GM12878 (cell line): ENCODE data around the gene KIF5A. TPM values are rescaled to one million over a fixed set of nuclear protein-coding genes. Genes with fewer than 3 reads are reported as not detected.

Experiments used
- BHLHE40 ChIP-seq, 2 experiments: fragments of 450-650 bp in 1 of 2; IDR thresholded peaks; 2 replicates each; pipeline ENCODE4 v1.6.1; 2011 to 2017; ENCODE audit warnings: low read depth in 2 of 2, borderline replicate concordance in 1 of 2, improper control_type of control experiment in 1 of 2, low read length in 1 of 2, mild to moderate bottlenecking in 1 of 2
- BRCA1 ChIP-seq: IDR thresholded peaks from 2 replicates; pipeline ENCODE4 v1.6.1; 2011; ENCODE audit warnings: low read depth, low read length, improper control_type of control experiment
- CUX1 ChIP-seq: IDR thresholded peaks from 2 replicates; pipeline ENCODE4 v1.6.1; 2012; ENCODE audit warnings: improper control_type of control experiment, low read depth, low read length; ENCODE audit not compliant: insufficient replicate concordance
- EGR1 ChIP-seq, 2 experiments: IDR thresholded peaks; 1 replicate in 1 of 2; 2 replicates in 1 of 2; pipeline ENCODE4 v1.6.1; 2011 to 2012; ENCODE audit warnings: low read depth in 2 of 2, low read length in 2 of 2, borderline replicate concordance in 1 of 2, mild to moderate bottlenecking in 1 of 2, moderate library complexity in 1 of 2
- IRF3 ChIP-seq: fragments of 450-650 bp; IDR thresholded peaks from 2 replicates; pipeline ENCODE4 v1.6.1; 2014; ENCODE audit warnings: mild to moderate bottlenecking
- NFYB ChIP-seq: IDR thresholded peaks from 2 replicates; pipeline ENCODE4 v1.6.1; 2011; ENCODE audit warnings: low read depth, mild to moderate bottlenecking, low read length, improper control_type of control experiment, moderate library complexity; ENCODE audit not compliant: insufficient read depth
- NKRF ChIP-seq: fragments of 450-650 bp; conservative IDR thresholded peaks from 2 replicates; pipeline ENCODE4 v1.6.1; 2017; ENCODE audit warnings: mild to moderate bottlenecking, moderate library complexity
- NRF1 ChIP-seq: conservative IDR thresholded peaks from 2 replicates; pipeline ENCODE4 v1.6.1; 2011; ENCODE audit warnings: mild to moderate bottlenecking, low read depth, low read length, improper control_type of control experiment
- PAX5 ChIP-seq: IDR thresholded peaks from 2 replicates; pipeline ENCODE4 v1.6.1; 2011; ENCODE audit warnings: low read depth, low read length, borderline replicate concordance
- PML ChIP-seq: IDR thresholded peaks from 2 replicates; pipeline ENCODE4 v1.6.1; 2012; ENCODE audit warnings: low read length, inconsistent platforms
- POLR2A ChIP-seq: IDR thresholded peaks from 2 replicates; pipeline ENCODE4 v1.6.1; 2011; ENCODE audit warnings: low read depth, mild to moderate bottlenecking, low read length
- POLR2AphosphoS5 ChIP-seq: IDR thresholded peaks from 2 replicates; pipeline ENCODE4 v1.6.1; 2011; ENCODE audit warnings: mild to moderate bottlenecking, low read length, inconsistent platforms
- RAD21 ChIP-seq: IDR thresholded peaks from 2 replicates; pipeline ENCODE4 v1.6.1; 2011; ENCODE audit warnings: mild to moderate bottlenecking, low read depth, low read length, moderate library complexity; ENCODE audit not compliant: insufficient read depth
- RAD51 ChIP-seq: fragments of 450-650 bp; IDR thresholded peaks from 2 replicates; pipeline ENCODE4 v1.6.1; 2016; ENCODE audit warnings: moderate library complexity, mild to moderate bottlenecking, inconsistent platforms
- RUNX3 ChIP-seq: IDR thresholded peaks from 2 replicates; pipeline ENCODE4 v1.6.1; 2012; ENCODE audit warnings: low read length, inconsistent platforms
- SMARCA5 ChIP-seq: fragments of 450-650 bp; IDR thresholded peaks from 2 replicates; pipeline ENCODE4 v1.6.1; 2017; ENCODE audit warnings: mild to moderate bottlenecking
- SREBF1 ChIP-seq: IDR thresholded peaks from 2 replicates; pipeline ENCODE4 v1.6.1; 2012; ENCODE audit warnings: mild to moderate bottlenecking, low read length
- YY1 ChIP-seq: IDR thresholded peaks from 2 replicates; pipeline ENCODE4 v1.6.1; 2011; ENCODE audit warnings: low read depth, mild to moderate bottlenecking, low read length
- ZNF274 ChIP-seq: IDR thresholded peaks from one replicate; pipeline ENCODE4 v1.8.0; 2011; ENCODE audit not compliant: insufficient read length, insufficient read depth
- polyA plus RNA-seq, 11 experiments: library from polyadenylated mRNA; depleted of rRNA in 4 of 11; unstranded in 6 of 11; stranded (reverse) in 5 of 11; fragments of >200 nt; fragmentation: Nextera tagmentation in 4 of 11; fragmentation: Illumina TruSeq in 1 of 11; extraction: Ambion mirVana in 4 of 11; extraction: Trizol in 1 of 11; gene quantifications; 1 replicate in 1 of 11; 2 replicates in 10 of 11; pipeline versions ENCODE4 v1.2.1 to v1.2.3, GENCODE V29; 2011 to 2016; ENCODE audit warnings: inconsistent platforms in 2 of 11, missing spikeins in 2 of 11, low read depth in 1 of 11
- total RNA-seq, 4 experiments: library from RNA; depleted of rRNA in 3 of 4; stranded (reverse); fragments of >200 nt in 3 of 4; fragmentation: Illumina TruSeq in 1 of 4; extraction: Trizol in 1 of 4; gene quantifications; 2 replicates each; pipeline versions ENCODE4 v1.2.1 to v1.2.3, GENCODE V29; 2013 to 2021

KIF5A gene
- total and polyA plus RNA-seq, 10 of the 15 experiments (the other 5 are each of a cell fraction or from before 2014, with no cell fraction given), result 0.35 to 2.9 (median 0.97) TPM

GRCh38 chr12:57546438-57547287 lies 3.2 kb upstream of the KIF5A start, which contains the start of gene DCTN2 (continued):
- TF ChIP-seq BHLHE40 (IDR thresholded peaks at IDR 0.05; ENCODE audit: borderline replicate concordance in 1 of 2, low read depth in 2 of 2, low read length in 1 of 2) (no peak), NFYB (peak; percentile 28; the same call in 1 of the 2 replicates), EGR1 (IDR thresholded peaks at IDR 0.05; ENCODE audit: borderline replicate concordance in 1 of 2, low read depth in 2 of 2, low read length in 2 of 2) (no peak), YY1 (no peak; the same call in 1 of the 2 replicates), NRF1 (no peak), NKRF (no peak), POLR2AphosphoS5 (peak; percentile 68), SREBF1 (no peak), SMARCA5 (no peak), PAX5 (no peak), IRF3 (no peak), PML (no peak), RAD21 (peak; percentile 20; the same call in 1 of the 2 replicates), POLR2A (peak; percentile 76), RAD51 (no peak), CUX1 (no peak), RUNX3 (no peak), ZNF274 (no peak), BRCA1 (peak; percentile 92)
